Measurements from ENCODE around the gene MAPRE2.

MAPRE2 gene

GRCh38 chr18:35117372-35117771 lies 76.2 kb downstream of the MAPRE2 start:
- DNase-seq (ENCODE audit: insufficient read length, low spot score) (no peak), FAIRE-seq (no peak)

- FAIRE-seq = no peak
These were observed 76.8 kb downstream of the MAPRE2 start for GRCh38 chr18:35117951-35118411.

GRCh38 chr18:35118641-35119040 lies 77.4 kb downstream of the MAPRE2 start:
- no peak for FAIRE-seq
- DNase-seq (ENCODE audit: insufficient read length, low spot score) = no peak

More at GRCh38 chr18:35117951-35118411, 76.8 kb downstream of the MAPRE2 start:
- DNase-seq (ENCODE audit: insufficient read length, low spot score) = no peak

GRCh38 chr18:35121038-35121437 lies 79.8 kb downstream of the MAPRE2 start:
- FAIRE-seq = no peak
- DNase-seq (ENCODE audit: insufficient read length, low spot score) = no peak

- DNase-seq (ENCODE audit: insufficient read length, low spot score) (no peak), FAIRE-seq (no peak)
These were observed 80.3 kb downstream of the MAPRE2 start for GRCh38 chr18:35121531-35121930.

GRCh38 chr18:35122586-35123224 lies 81.5 kb downstream of the MAPRE2 start:
- peak; percentile 75 for FAIRE-seq

GRCh38 chr18:35123811-35124210 lies 82.6 kb downstream of the MAPRE2 start:
- no peak for DNase-seq (ENCODE audit: insufficient read length, low spot score)
- FAIRE-seq = no peak

More at GRCh38 chr18:35122586-35123224, 81.5 kb downstream of the MAPRE2 start:
- DNase-seq (ENCODE audit: insufficient read length, low spot score) = peak; percentile 13

- DNase-seq (ENCODE audit: insufficient read length, low spot score) (no peak), FAIRE-seq (no peak)
These were observed 86.0 kb downstream of the MAPRE2 start for GRCh38 chr18:35127201-35127600.

GRCh38 chr18:35128675-35129074 lies 87.5 kb downstream of the MAPRE2 start:
- FAIRE-seq (no peak), DNase-seq (ENCODE audit: insufficient read length, low spot score) (no peak)

- no peak for FAIRE-seq
These were observed 89.0 kb downstream of the MAPRE2 start for GRCh38 chr18:35130236-35130635.

GRCh38 chr18:35131387-35132020 lies 90.3 kb downstream of the MAPRE2 start:
- no peak for DNase-seq (ENCODE audit: insufficient read length, low spot score)
- FAIRE-seq = no peak

More at GRCh38 chr18:35130236-35130635, 89.0 kb downstream of the MAPRE2 start:
- DNase-seq (ENCODE audit: insufficient read length, low spot score) = no peak

GRCh38 chr18:35132021-35132902 lies 91.0 kb downstream of the MAPRE2 start:
- no peak for DNase-seq (ENCODE audit: insufficient read length, low spot score)
- no peak for FAIRE-seq

GRCh38 chr18:35134190-35134730 lies 93.0 kb downstream of the MAPRE2 start:
- FAIRE-seq = peak; percentile 8
- DNase-seq (ENCODE audit: insufficient read length, low spot score) = no peak

- FAIRE-seq = no peak
- no peak for DNase-seq (ENCODE audit: insufficient read length, low spot score)
These were observed 93.7 kb downstream of the MAPRE2 start for GRCh38 chr18:35134791-35135531.

GRCh38 chr18:35136248-35136647 lies 95.0 kb downstream of the MAPRE2 start:
- DNase-seq (ENCODE audit: insufficient read length, low spot score) (no peak), FAIRE-seq (no peak)

- FAIRE-seq (no peak), DNase-seq (ENCODE audit: insufficient read length, low spot score) (no peak)
These were observed 95.7 kb downstream of the MAPRE2 start for GRCh38 chr18:35136885-35137284.

- DNase-seq (ENCODE audit: insufficient read length, low spot score) = no peak
- FAIRE-seq = no peak
These were observed 96.4 kb downstream of the MAPRE2 start for GRCh38 chr18:35137632-35138031.

- DNase-seq (ENCODE audit: insufficient read length, low spot score) = no peak
- FAIRE-seq = no peak
These were observed 97.6 kb downstream of the MAPRE2 start for GRCh38 chr18:35138773-35139172.

- FAIRE-seq (no peak), DNase-seq (ENCODE audit: insufficient read length, low spot score) (no peak)
These were observed 98.3 kb downstream of the MAPRE2 start for GRCh38 chr18:35139517-35139916.

- FAIRE-seq = no peak
- DNase-seq (ENCODE audit: insufficient read length, low spot score) = no peak
These were observed 99.9 kb downstream of the MAPRE2 start for GRCh38 chr18:35141077-35141476.

Data from GM19239 (cell line).